HepG2 (cell line): ENCODE results near the gene IL31.

Experiments
- MEIS1 ChIP-seq: sonication (generic); formaldehyde crosslinking; IDR thresholded peaks from 2 replicates; pipeline ENCODE4 v1.9.0; 2021; ENCODE audit warnings: mild to moderate bottlenecking, missing genetic modification reagents, moderate library complexity, borderline replicate concordance
- ZBTB21 ChIP-seq: sonication (generic); formaldehyde crosslinking; IDR thresholded peaks from 2 replicates; pipeline ENCODE4 v1.4.0; 2020; ENCODE audit warnings: missing genetic modification reagents

DNA sequence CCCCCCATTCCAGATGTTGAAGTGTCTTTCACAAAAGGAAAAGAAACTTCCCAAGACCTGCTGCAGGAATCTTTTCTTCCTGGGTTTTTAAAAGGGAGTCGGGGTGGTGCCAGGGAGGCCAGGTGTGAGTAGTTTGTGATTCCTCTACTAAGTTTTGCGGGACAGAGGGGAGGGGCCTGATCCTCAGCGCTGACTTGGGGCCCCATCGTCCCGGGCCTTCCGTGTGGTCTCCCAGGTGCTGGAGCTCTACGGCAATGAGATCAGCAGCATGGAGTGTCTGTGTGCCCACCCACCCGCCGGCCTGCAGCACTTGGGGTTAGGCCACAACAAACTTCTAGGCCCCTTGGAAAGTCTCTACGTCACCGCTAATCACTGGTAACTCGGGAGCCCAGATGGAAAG lies 13.4 kb upstream of the IL31 start:
- TF ChIP-seq MEIS1 (CRISPR knock-in tag) (no peak), ZBTB21 (CRISPR knock-in tag) (no peak)
